ENCODE measurements around the gene NHSL2.

DNA sequence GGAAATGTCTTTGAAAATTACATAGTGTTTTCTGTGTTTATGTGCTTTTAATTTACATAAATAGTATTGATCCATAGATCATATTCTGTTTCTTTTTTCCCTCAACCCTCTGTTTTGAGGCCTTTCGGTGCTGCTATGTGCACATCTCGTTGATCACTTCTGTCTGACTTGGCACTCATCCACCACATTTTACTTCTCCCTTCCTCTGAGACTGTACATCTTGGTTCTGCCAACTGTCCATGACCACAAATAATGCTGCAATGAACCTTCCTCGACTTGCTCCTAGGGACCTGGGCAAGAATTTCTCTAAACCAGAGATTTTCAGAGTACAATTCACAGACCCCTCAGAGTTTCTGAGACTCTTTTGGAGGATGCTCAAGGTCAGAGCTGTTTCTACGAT, 146.7 kb downstream of the NHSL2 start:
- TF ChIP-seq KDM1A (CRISPR knock-in tag; IDR thresholded peaks at IDR 0.05) (no peak), POLR2AphosphoS5 (IDR thresholded peaks at IDR 0.05; ENCODE audit: low read depth, low read length) (no peak), GFI1 (CRISPR knock-in tag; IDR thresholded peaks at IDR 0.05; ENCODE audit: borderline replicate concordance) (no peak), YY1 (IDR thresholded peaks at IDR 0.05; ENCODE audit: insufficient read depth, insufficient replicate concordance, low read depth, low read length) (no peak), TARDBP (CRISPR knock-in tag; IDR thresholded peaks at IDR 0.05) (no peak), NR3C1 (CRISPR knock-in tag; IDR thresholded peaks at IDR 0.05) (no peak), MIER2 (CRISPR knock-in tag; IDR thresholded peaks at IDR 0.05) (no peak)
- TF ChIP-seq, protein P1, sequence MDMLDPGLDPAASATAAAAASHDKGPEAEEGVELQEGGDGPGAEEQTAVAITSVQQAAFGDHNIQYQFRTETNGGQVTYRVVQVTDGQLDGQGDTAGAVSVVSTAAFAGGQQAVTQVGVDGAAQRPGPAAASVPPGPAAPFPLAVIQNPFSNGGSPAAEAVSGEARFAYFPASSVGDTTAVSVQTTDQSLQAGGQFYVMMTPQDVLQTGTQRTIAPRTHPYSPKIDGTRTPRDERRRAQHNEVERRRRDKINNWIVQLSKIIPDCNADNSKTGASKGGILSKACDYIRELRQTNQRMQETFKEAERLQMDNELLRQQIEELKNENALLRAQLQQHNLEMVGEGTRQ (IDR thresholded peaks at IDR 0.05; ENCODE audit: low read depth, low read length) = no peak
- TF ChIP-seq, protein P1 (CRISPR knock-in tag; IDR thresholded peaks at IDR 0.05; ENCODE audit: borderline replicate concordance) = no peak
- TF ChIP-seq, protein P2, sequence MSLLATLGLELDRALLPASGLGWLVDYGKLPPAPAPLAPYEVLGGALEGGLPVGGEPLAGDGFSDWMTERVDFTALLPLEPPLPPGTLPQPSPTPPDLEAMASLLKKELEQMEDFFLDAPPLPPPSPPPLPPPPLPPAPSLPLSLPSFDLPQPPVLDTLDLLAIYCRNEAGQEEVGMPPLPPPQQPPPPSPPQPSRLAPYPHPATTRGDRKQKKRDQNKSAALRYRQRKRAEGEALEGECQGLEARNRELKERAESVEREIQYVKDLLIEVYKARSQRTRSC (CRISPR knock-in tag; IDR thresholded peaks at IDR 0.05; ENCODE audit: low read depth) = no peak
- TF ChIP-seq, protein P3, sequence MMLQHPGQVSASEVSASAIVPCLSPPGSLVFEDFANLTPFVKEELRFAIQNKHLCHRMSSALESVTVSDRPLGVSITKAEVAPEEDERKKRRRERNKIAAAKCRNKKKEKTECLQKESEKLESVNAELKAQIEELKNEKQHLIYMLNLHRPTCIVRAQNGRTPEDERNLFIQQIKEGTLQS (CRISPR knock-in tag; IDR thresholded peaks at IDR 0.05) = no peak
- TF ChIP-seq, protein P4, sequence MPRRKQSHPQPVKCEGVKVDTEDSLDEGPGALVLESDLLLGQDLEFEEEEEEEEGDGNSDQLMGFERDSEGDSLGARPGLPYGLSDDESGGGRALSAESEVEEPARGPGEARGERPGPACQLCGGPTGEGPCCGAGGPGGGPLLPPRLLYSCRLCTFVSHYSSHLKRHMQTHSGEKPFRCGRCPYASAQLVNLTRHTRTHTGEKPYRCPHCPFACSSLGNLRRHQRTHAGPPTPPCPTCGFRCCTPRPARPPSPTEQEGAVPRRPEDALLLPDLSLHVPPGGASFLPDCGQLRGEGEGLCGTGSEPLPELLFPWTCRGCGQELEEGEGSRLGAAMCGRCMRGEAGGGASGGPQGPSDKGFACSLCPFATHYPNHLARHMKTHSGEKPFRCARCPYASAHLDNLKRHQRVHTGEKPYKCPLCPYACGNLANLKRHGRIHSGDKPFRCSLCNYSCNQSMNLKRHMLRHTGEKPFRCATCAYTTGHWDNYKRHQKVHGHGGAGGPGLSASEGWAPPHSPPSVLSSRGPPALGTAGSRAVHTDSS (CRISPR knock-in tag; conservative IDR thresholded peaks at IDR 0.05) = no peak

Data from HepG2 (cell line).